Left lung (tissue), 10 donors: ENCODE measurements around the gene POU2F1. TPM values are rescaled to one million over a fixed set of nuclear protein-coding genes. Genes with fewer than 3 reads are reported as not detected.

Experiments
- ATAC-seq: fragments of 200-7000 bp; cut with Tn5 transposase; one replicate; pipeline ENCODE4 v1.9.1; 2020; ENCODE audit warnings: moderate library complexity
- DNase-seq, 4 donors: peaks; one replicate each; pipeline ENCODE4 v3.0.0-alpha.2; 2013 to 2020
- H3K27ac ChIP-seq, 2 donors: fragments of 200-600 bp; sonication (generic) in 1 of 2; one replicate each; pipeline versions ENCODE4 v1.5.0 to v1.8.0; 2020 to 2021
- H3K27me3 ChIP-seq, 2 donors: fragments of 200-600 bp; sonication (generic) in 1 of 2; one replicate each; pipeline versions ENCODE4 v1.5.0 to v1.8.0; 2020 to 2021
- H3K36me3 ChIP-seq, 2 donors: fragments of 200-600 bp; sonication (generic) in 1 of 2; one replicate each; pipeline versions ENCODE4 v1.5.0 to v1.8.0; 2020 to 2021
- H3K4me1 ChIP-seq, 2 donors: fragments of 200-600 bp; one replicate each; pipeline ENCODE4 v1.8.0; 2021
- H3K4me3 ChIP-seq, 2 donors: fragments of 200-600 bp; sonication (generic) in 1 of 2; one replicate each; pipeline versions ENCODE4 v1.5.0 to v1.8.0; 2020 to 2021; ENCODE audit warnings: mild to moderate bottlenecking in 1 of 2
- H3K9me3 ChIP-seq, 2 donors: fragments of 200-600 bp; sonication (generic) in 1 of 2; one replicate each; pipeline versions ENCODE4 v1.5.0 to v1.8.0; 2020 to 2021
- CTCF ChIP-seq, 2 donors: fragments of 200-600 bp; sonication (generic) in 1 of 2; IDR thresholded peaks; one replicate each; pipeline versions ENCODE4 v1.5.0 to v1.8.0; 2021; ENCODE audit warnings: antibody characterized with exemption in 2 of 2
- intact Hi-C, 2 donors: fragments of 100-400 bp; cut with DNase I; formaldehyde crosslinking; loops; one replicate each; pipeline versions ENCODE4 v1.11.2 to v1.14.2; 2022
- polyA plus RNA-seq, 6 donors: library from polyadenylated mRNA; unstranded; fragments of 120-200 nt; gene quantifications; one replicate each; pipeline ENCODE4 v1.2.1, GENCODE V29; 2013; ENCODE audit not compliant: insufficient read length in 6 of 6
- total RNA-seq, 2 donors: library from RNA; stranded (reverse); fragmentation: NEBNext Ultra II Directional; extraction: Animal tissue kit (Norgen Biotek cat#: 25700); gene quantifications; one replicate each; pipeline ENCODE4 v1.2.1, GENCODE V29; 2021
- donor health status: DM: no; HTN: yes; CAD: no.
- donor health status: DM: no; HTN: no; CAD: no.

Gene POU2F1
- total and polyA plus RNA-seq, 8 donors: 12.3 to 16.3 (median 15.2) TPM

- no peaks in the 10 kb centered on the region for H3K27me3 ChIP-seq
- intact Hi-C loops: no loop called here
These were observed 244.3 kb downstream of the POU2F1 start for GRCh38 chr1:167465018-167465417.

GRCh38 chr1:167465743-167466142 lies 245.1 kb downstream of the POU2F1 start:
- Histone ChIP-seq H3K4me3 (no peak overlapping the region), H3K27me3 (no peaks in the 10 kb centered on the region), H3K9me3 (no peaks in the 10 kb centered on the region), H3K36me3 (no peaks in the 10 kb centered on the region), H3K4me1 (no peaks in the 10 kb centered on the region), H3K27ac (no peak overlapping the region)
- no peak for ATAC-seq
- intact Hi-C loops: no loop called here
- DNase-seq: no peak
- no peak for TF ChIP-seq CTCF (IDR thresholded peaks at IDR 0.05)

More at GRCh38 chr1:167465018-167465417, 244.3 kb downstream of the POU2F1 start:
- no peaks in the 10 kb centered on the region for H3K4me1 ChIP-seq
- no peak overlapping the region for H3K4me3 ChIP-seq
- no peak for TF ChIP-seq CTCF (IDR thresholded peaks at IDR 0.05)
- no peaks in the 10 kb centered on the region for H3K36me3 ChIP-seq
- H3K27ac ChIP-seq: no peak overlapping the region
- ATAC-seq (no peak), DNase-seq (peak in 1 of 4 donors; percentile 17)
- no peaks in the 10 kb centered on the region for H3K9me3 ChIP-seq

GRCh38 chr1:167467126-167467710 lies 246.5 kb downstream of the POU2F1 start:
- no peaks in the 10 kb centered on the region for H3K36me3 ChIP-seq
- H3K9me3 ChIP-seq: no peaks in the 10 kb centered on the region
- no peak overlapping the region for H3K4me3 ChIP-seq
- no peaks in the 10 kb centered on the region for H3K27me3 ChIP-seq
- ATAC-seq (no peak), DNase-seq (no peak)
- intact Hi-C loops: no loop called here
- no peak for TF ChIP-seq CTCF (IDR thresholded peaks at IDR 0.05)
- no peak overlapping the region for H3K27ac ChIP-seq
- H3K4me1 ChIP-seq: no peaks in the 10 kb centered on the region

- ATAC-seq: no peak
- Histone ChIP-seq H3K9me3 (no peaks in the 10 kb centered on the region), H3K4me1 (no peaks in the 10 kb centered on the region), H3K27ac (no peak overlapping the region), H3K36me3 (no peaks in the 10 kb centered on the region), H3K27me3 (no peaks in the 10 kb centered on the region), H3K4me3 (no peak overlapping the region)
- no peak for TF ChIP-seq CTCF (IDR thresholded peaks at IDR 0.05)
- intact Hi-C loops: no loop called here
- no peak for DNase-seq
These were observed 247.1 kb downstream of the POU2F1 start for GRCh38 chr1:167467752-167468151.

- Histone ChIP-seq H3K4me1 (no peaks in the 10 kb centered on the region), H3K36me3 (no peaks in the 10 kb centered on the region), H3K4me3 (no peak overlapping the region), H3K27ac (no peak overlapping the region), H3K27me3 (no peaks in the 10 kb centered on the region), H3K9me3 (no peaks in the 10 kb centered on the region)
- DNase-seq (no peak), ATAC-seq (peak; percentile 80)
- no peak for TF ChIP-seq CTCF (IDR thresholded peaks at IDR 0.05)
- intact Hi-C loops: no loop called here
These were observed 248.7 kb downstream of the POU2F1 start for GRCh38 chr1:167469280-167469965.
